B cell (primary cell): ENCODE measurements around the gene PSG4. TPM values are rescaled to one million over a fixed set of nuclear protein-coding genes. Genes with fewer than 3 reads are reported as not detected.
"Not testable (repeated sequence)": the region's sequence is repeated elsewhere in the genome, so short reads cannot be mapped to it uniquely, and the experiment has no call there.

Experiments used
- ATAC-seq: fragments of 200-7000 bp; cut with Tn5 transposase; one replicate; pipeline ENCODE4 v1.10.0; 2021; ENCODE audit warnings: low read depth, mild to moderate bottlenecking, moderate number of reproducible peaks, moderate library complexity
- CTCF ChIA-PET: fragments of 350-600 bp; sonication (Branson Sonifier 250); formaldehyde crosslinking; loops from one replicate; lab custom pipeline; 2021; ENCODE audit warnings: antibody characterized with exemption, inconsistent platforms; lab: Charles Lee
- POLR2A ChIA-PET: fragments of 350-600 bp; sonication (Branson Sonifier 250); formaldehyde crosslinking; loops from one replicate; lab custom pipeline; 2021; ENCODE audit warnings: antibody characterized with exemption; lab: Charles Lee
- DNase-seq: peaks from one replicate; pipeline ENCODE4 v3.0.0; 2013
- H2AFZ ChIP-seq: 2 replicates; pipeline ENCODE4 v1.6.1; 2012; ENCODE audit warnings: mild to moderate bottlenecking, low read depth, low read length; ENCODE audit not compliant: insufficient read depth, poor library complexity, severe bottlenecking
- H3K27ac ChIP-seq, 2 donors: 1 replicate in 1 of 2; 2 replicates in 1 of 2; pipeline ENCODE4 v1.5.1; 2012 to 2013; ENCODE audit warnings: low read length in 2 of 2, mild to moderate bottlenecking in 2 of 2, moderate library complexity in 1 of 2
- H3K27me3 ChIP-seq, 4 experiments: fragments of 200-600 bp in 1 of 4; sonication (generic) in 1 of 4; replicated peaks in 1 of 4; 1 replicate in 2 of 4; 2 replicates in 2 of 4; pipeline versions ENCODE4 v1.6.1 to v1.7.0; 2013 to 2016; ENCODE audit warnings: low read length in 3 of 4, mild to moderate bottlenecking in 2 of 4, mixed read lengths in 1 of 4, moderate library complexity in 1 of 4; ENCODE audit not compliant: insufficient read depth in 4 of 4, control insufficient read depth in 3 of 4; ENCODE audit errors: control extremely low read depth in 1 of 4
- H3K36me3 ChIP-seq, 2 experiments: replicated peaks in 1 of 2; 1 replicate in 1 of 2; 2 replicates in 1 of 2; pipeline versions ENCODE4 v1.6.1 to v1.7.1; 2013; ENCODE audit warnings: low read length in 1 of 2; ENCODE audit not compliant: insufficient read depth in 2 of 2, control insufficient read depth in 1 of 2; ENCODE audit errors: control extremely low read depth in 1 of 2, extremely low read depth in 1 of 2
- H3K4me1 ChIP-seq, 2 donors: fragments of 200-600 bp in 1 of 2; sonication (generic) in 1 of 2; 1 replicate in 1 of 2; 2 replicates in 1 of 2; pipeline versions ENCODE4 v1.5.1 to v1.6.1; 2013 to 2017; ENCODE audit warnings: low read length in 2 of 2; ENCODE audit not compliant: control insufficient read depth in 2 of 2, insufficient read depth in 2 of 2
- H3K4me2 ChIP-seq: replicated peaks from 2 replicates; pipeline ENCODE3; 2012; ENCODE audit warnings: mild to moderate bottlenecking, low read depth, low read length; ENCODE audit not compliant: poor library complexity, severe bottlenecking
- H3K4me3 ChIP-seq, 5 experiments: fragments of 200-600 bp in 1 of 5; sonication (generic) in 1 of 5; 1 replicate in 3 of 5; 2 replicates in 2 of 5; pipeline versions ENCODE4 v1.5.1 to v1.7.0; 2011 to 2016; ENCODE audit warnings: low read length in 4 of 5, mild to moderate bottlenecking in 4 of 5, low read depth in 2 of 5, control low read depth in 1 of 5, moderate library complexity in 1 of 5; ENCODE audit not compliant: insufficient read depth in 1 of 5; ENCODE audit errors: control extremely low read depth in 1 of 5, extremely low read depth in 1 of 5
- H3K79me2 ChIP-seq: fragments of 200-600 bp; sonication (generic); one replicate; pipeline ENCODE4 v1.6.0; 2016; ENCODE audit warnings: low read length; ENCODE audit not compliant: control insufficient read depth, insufficient read depth
- H3K9ac ChIP-seq: fragments of 200-600 bp; sonication (generic); 2 replicates; pipeline ENCODE4 v1.6.1; 2017; ENCODE audit warnings: mild to moderate bottlenecking, low read length, moderate library complexity
- H3K9me3 ChIP-seq, 3 donors: one replicate each; pipeline versions ENCODE4 v1.6.1 to v1.7.1; 2013; ENCODE audit warnings: low read length in 2 of 3; ENCODE audit not compliant: control insufficient read depth in 2 of 3, insufficient read depth in 1 of 3; ENCODE audit errors: control extremely low read depth in 1 of 3
- H4K20me1 ChIP-seq: 2 replicates; pipeline ENCODE4 v1.6.0; 2012; ENCODE audit warnings: mild to moderate bottlenecking, low read length; ENCODE audit not compliant: insufficient read depth, control insufficient read depth, poor library complexity, severe bottlenecking
- H3K27ac Mint-ChIP-seq: one replicate; pipeline ENCODE4 v1.8.0; 2021; ENCODE audit warnings: mixed read lengths
- H3K27me3 Mint-ChIP-seq: one replicate; pipeline ENCODE4 v1.8.0; 2021; ENCODE audit warnings: mixed read lengths
- H3K4me1 Mint-ChIP-seq: one replicate; pipeline ENCODE4 v1.8.0; 2021; ENCODE audit warnings: mixed read lengths
- H3K4me3 Mint-ChIP-seq: one replicate; pipeline ENCODE4 v1.8.0; 2021; ENCODE audit warnings: mixed read lengths
- H3K9me3 Mint-ChIP-seq: one replicate; pipeline ENCODE4 v1.8.0; 2022; ENCODE audit warnings: mixed read lengths; ENCODE audit not compliant: insufficient read depth
- EZH2 ChIP-seq: IDR thresholded peaks from 2 replicates; pipeline ENCODE4 v1.6.1; 2012; ENCODE audit warnings: borderline replicate concordance, low read depth, mild to moderate bottlenecking, moderate library complexity, low read length; ENCODE audit not compliant: insufficient read depth, poor library complexity, severe bottlenecking
- WGBS: methylation state at CpG from one replicate; pipeline ENCODE4 v1.1.5; 2013; ENCODE audit warnings: missing lambda C conversion rate; ENCODE audit not compliant: insufficient coverage; 5-methylcytosine and 5-hydroxymethylcytosine counted together
- intact Hi-C: fragments of 100-400 bp; cut with micrococcal nuclease; formaldehyde crosslinking; loops from one replicate; pipeline ENCODE4 v1.10.0; 2022
- polyA plus RNA-seq: library from polyadenylated mRNA; depleted of rRNA; stranded (reverse); fragments of >200 nt; gene quantifications from 2 replicates; pipeline ENCODE4 v1.2.3, GENCODE V29; 2012
- total RNA-seq, 2 donors: library from RNA; stranded (reverse); fragments of 120-200 nt in 1 of 2; gene quantifications; 1 replicate in 1 of 2; 2 replicates in 1 of 2; pipeline versions ENCODE4 v1.2.3 to v1.2.4, GENCODE V29; 2013 to 2022
- TF ChIP-seq, protein P1 (sequence below): fragments of 200-600 bp; IDR thresholded peaks from one replicate; pipeline ENCODE4 v1.8.0; 2022; ENCODE audit warnings: antibody characterized with exemption, mild to moderate bottlenecking

PSG4 gene
- total and polyA plus RNA-seq, 2 donors (not counting 1 experiment from before 2014, with no cell fraction given) = not detected

DNA sequence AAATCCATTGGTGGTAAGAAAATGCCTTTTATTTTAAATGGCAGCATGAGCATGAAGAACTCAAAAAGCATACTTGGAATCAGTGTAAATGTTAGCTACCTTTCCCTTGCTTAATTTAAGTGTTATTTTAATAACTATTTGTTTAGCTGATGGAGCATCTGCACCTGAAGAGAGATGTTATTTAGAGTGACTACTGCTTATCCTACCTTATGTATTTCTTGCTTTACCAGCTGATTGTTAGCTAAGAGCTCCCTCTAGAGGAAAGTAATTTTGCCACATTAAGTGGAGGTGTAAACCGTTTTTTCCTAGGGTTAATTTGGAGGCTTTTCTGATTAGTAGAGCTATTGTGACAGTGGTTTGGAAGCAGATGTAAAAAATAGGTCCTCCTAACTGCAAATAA, 21.5 kb upstream of the PSG4 start:
- H3K36me3 ChIP-seq, DNase-seq, H3K27me3 Mint-ChIP-seq, intact Hi-C loops, POLR2A ChIA-PET, H3K4me2 ChIP-seq, H3K9ac ChIP-seq, H3K27ac Mint-ChIP-seq, H4K20me1 ChIP-seq, H3K4me3 Mint-ChIP-seq, H2AFZ ChIP-seq, H3K4me1 ChIP-seq, H3K27ac ChIP-seq, CTCF ChIA-PET, H3K79me2 ChIP-seq, H3K4me3 ChIP-seq, H3K4me1 Mint-ChIP-seq, H3K27me3 ChIP-seq, ATAC-seq: not testable (repeated sequence)
- no CpG with 5 or more reads among the region's 1 CpG for WGBS
- peaks cover 16% of the 10 kb centered on the region for H3K9me3 Mint-ChIP-seq
- H3K9me3 ChIP-seq = peaks cover 0 to 23% (median 2%) of the 10 kb centered on the region in 3 donors

DNA sequence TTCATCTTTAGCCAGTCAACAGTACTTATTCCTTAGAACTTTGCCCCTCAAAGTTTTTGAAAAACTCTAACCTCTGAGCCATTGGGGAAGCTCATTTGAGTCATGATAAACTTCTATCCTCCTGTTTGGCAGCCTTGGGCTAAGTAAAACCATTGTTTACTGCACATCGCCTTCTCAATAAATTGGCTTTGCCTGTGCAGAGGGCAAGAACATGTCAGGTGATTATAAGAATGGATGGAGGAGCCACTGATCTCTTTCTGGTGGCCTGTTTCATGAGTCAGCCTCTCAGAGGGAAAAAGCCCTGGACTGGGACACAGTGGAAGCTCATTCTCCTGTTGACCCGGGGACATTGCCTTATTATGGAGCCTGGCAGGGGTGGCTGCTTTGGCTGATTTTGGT, 19.4 kb upstream of the PSG4 start:
- H3K4me1 Mint-ChIP-seq = no peaks in the 10 kb centered on the region
- Histone ChIP-seq H3K27me3 (no peaks in the 10 kb centered on the region), H2AFZ (no peak overlapping the region), H3K4me2 (no peak overlapping the region), H3K9ac (no peak overlapping the region), H4K20me1 (no peaks in the 10 kb centered on the region), H3K4me3 (no peak overlapping the region), H3K9me3 (peaks cover 0 to 32% (median 0%) of the 10 kb centered on the region in 3 donors), H3K79me2 (no peaks in the 10 kb centered on the region), H3K4me1 (no peaks in the 10 kb centered on the region), H3K36me3 (no peaks in the 10 kb centered on the region), H3K27ac (no peak overlapping the region)
- H3K9me3 Mint-ChIP-seq = peaks cover 19% of the 10 kb centered on the region
- H3K27me3 Mint-ChIP-seq = no peaks in the 10 kb centered on the region
- no peak for ATAC-seq
- TF ChIP-seq, protein P1, sequence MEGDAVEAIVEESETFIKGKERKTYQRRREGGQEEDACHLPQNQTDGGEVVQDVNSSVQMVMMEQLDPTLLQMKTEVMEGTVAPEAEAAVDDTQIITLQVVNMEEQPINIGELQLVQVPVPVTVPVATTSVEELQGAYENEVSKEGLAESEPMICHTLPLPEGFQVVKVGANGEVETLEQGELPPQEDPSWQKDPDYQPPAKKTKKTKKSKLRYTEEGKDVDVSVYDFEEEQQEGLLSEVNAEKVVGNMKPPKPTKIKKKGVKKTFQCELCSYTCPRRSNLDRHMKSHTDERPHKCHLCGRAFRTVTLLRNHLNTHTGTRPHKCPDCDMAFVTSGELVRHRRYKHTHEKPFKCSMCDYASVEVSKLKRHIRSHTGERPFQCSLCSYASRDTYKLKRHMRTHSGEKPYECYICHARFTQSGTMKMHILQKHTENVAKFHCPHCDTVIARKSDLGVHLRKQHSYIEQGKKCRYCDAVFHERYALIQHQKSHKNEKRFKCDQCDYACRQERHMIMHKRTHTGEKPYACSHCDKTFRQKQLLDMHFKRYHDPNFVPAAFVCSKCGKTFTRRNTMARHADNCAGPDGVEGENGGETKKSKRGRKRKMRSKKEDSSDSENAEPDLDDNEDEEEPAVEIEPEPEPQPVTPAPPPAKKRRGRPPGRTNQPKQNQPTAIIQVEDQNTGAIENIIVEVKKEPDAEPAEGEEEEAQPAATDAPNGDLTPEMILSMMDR = no peak
- TF ChIP-seq EZH2 = no peak
- POLR2A ChIA-PET = no interaction called here
- no peak overlapping the region for H3K27ac Mint-ChIP-seq
- CTCF ChIA-PET = no interaction called here
- WGBS = 88% methylated on average over 2 of the region's 2 CpGs
- no peak for DNase-seq
- H3K4me3 Mint-ChIP-seq = no peak overlapping the region
- intact Hi-C loops = no loop called here

DNA sequence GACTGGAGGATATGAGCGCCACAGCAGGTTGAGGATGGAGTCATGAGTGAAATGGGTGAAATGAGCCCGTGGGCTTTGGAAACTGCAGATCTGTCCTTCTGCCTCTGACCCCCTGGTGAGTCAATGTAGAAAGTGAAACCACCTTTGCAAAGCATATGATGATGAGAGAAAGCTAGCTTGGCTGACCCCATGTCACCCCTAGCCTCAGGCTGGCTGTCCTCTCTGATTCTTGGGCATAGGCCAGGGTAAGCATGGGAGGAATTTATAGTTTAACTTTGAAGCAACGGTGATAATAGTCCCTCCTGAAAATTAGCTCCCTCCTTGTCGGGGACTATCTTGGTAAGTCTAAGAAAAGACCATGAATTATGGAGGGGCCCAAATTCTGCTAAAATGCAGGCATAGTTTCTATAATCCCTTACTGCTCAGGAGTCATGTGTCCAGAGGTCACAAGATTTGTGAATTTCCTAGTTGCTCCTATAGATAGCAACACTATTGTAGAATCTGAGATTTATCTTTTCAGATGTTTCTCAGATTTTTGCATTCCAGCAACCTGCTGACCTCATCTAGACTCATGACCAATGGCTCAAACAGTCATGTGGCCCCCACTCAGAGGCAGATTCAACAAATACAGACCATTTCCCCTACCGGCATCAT, 18.9 kb upstream of the PSG4 start:
- POLR2A ChIA-PET, H3K4me3 Mint-ChIP-seq, H3K27me3 ChIP-seq, H3K27ac ChIP-seq, H3K4me3 ChIP-seq, DNase-seq, H3K36me3 ChIP-seq, H2AFZ ChIP-seq, ATAC-seq, H3K27me3 Mint-ChIP-seq, H4K20me1 ChIP-seq, H3K27ac Mint-ChIP-seq, CTCF ChIA-PET, H3K4me1 Mint-ChIP-seq, H3K9ac ChIP-seq, H3K79me2 ChIP-seq, intact Hi-C loops, H3K4me1 ChIP-seq, H3K4me2 ChIP-seq: not testable (repeated sequence)
- peaks cover 18% of the 10 kb centered on the region for H3K9me3 Mint-ChIP-seq
- H3K9me3 ChIP-seq = peaks cover 0 to 32% (median 0%) of the 10 kb centered on the region in 3 donors
- 55% methylated on average over 2 of the region's 5 CpGs for WGBS
